ENCODE measurements around the gene KIF13A. TPM values are rescaled to one million over a fixed set of nuclear protein-coding genes. Genes with fewer than 3 reads are reported as not detected.
"Not testable (repeated sequence)": the region's sequence is repeated elsewhere in the genome, so short reads cannot be mapped to it uniquely, and the experiment has no call there.

KIF13A gene
- total RNA-seq, 2 donors from 2014 or later = 0.10 to 0.46 TPM

- Mint-ChIP-seq H3K27me3 (ENCODE audit: low read depth) (peaks cover 27% of the 10 kb centered on the region), H3K9me3 (no peaks in the 10 kb centered on the region), H3K4me1 (ENCODE audit: low read depth) (no peaks in the 10 kb centered on the region), H3K36me3 (ENCODE audit: insufficient read depth in 2 of 2) (no peaks in the 10 kb centered on the region), H3K4me3 (no peak overlapping the region), H3K27ac (no peak overlapping the region)
- ATAC-seq (replicated peaks in 1 of 2) = no peak
- no peak for DNase-seq
These were observed 57.0 kb downstream of the KIF13A start for GRCh38 chr6:17930321-17930993.

GRCh38 chr6:17928514-17929430 lies 58.7 kb downstream of the KIF13A start:
- Mint-ChIP-seq H3K27ac (no peak overlapping the region), H3K27me3 (ENCODE audit: low read depth) (peaks cover 43% of the 10 kb centered on the region), H3K36me3 (ENCODE audit: insufficient read depth in 2 of 2) (no peaks in the 10 kb centered on the region), H3K4me3 (no peak overlapping the region), H3K4me1 (ENCODE audit: low read depth) (no peaks in the 10 kb centered on the region), H3K9me3 (no peaks in the 10 kb centered on the region)
- no peak for ATAC-seq (replicated peaks in 1 of 2)
- no peak for DNase-seq

- ATAC-seq (replicated peaks in 1 of 2) (no peak), DNase-seq (no peak)
- Mint-ChIP-seq H3K9me3 (no peaks in the 10 kb centered on the region), H3K27me3 (ENCODE audit: low read depth) (peaks cover 48% of the 10 kb centered on the region), H3K36me3 (ENCODE audit: insufficient read depth in 2 of 2) (no peaks in the 10 kb centered on the region), H3K4me3 (no peak overlapping the region), H3K27ac (no peak overlapping the region), H3K4me1 (ENCODE audit: low read depth) (no peaks in the 10 kb centered on the region)
These were observed 59.7 kb downstream of the KIF13A start for GRCh38 chr6:17927705-17928104.

GRCh38 chr6:17923401-17923863 lies 64.0 kb downstream of the KIF13A start:
- no peak overlapping the region for H3K27ac Mint-ChIP-seq
- H3K9me3 Mint-ChIP-seq = no peaks in the 10 kb centered on the region
- H3K27me3 Mint-ChIP-seq (ENCODE audit: low read depth) = peaks cover 36% of the 10 kb centered on the region
- DNase-seq (no peak), ATAC-seq (replicated peaks in 1 of 2) (no peak)
- no peaks in the 10 kb centered on the region for H3K36me3 Mint-ChIP-seq (ENCODE audit: insufficient read depth in 2 of 2)
- H3K4me3 Mint-ChIP-seq = no peak overlapping the region
- H3K4me1 Mint-ChIP-seq (ENCODE audit: low read depth) = no peaks in the 10 kb centered on the region

- peaks cover 36% of the 10 kb centered on the region for H3K27me3 Mint-ChIP-seq (ENCODE audit: low read depth)
- H3K36me3 Mint-ChIP-seq (ENCODE audit: insufficient read depth in 2 of 2) = no peaks in the 10 kb centered on the region
- no peaks in the 10 kb centered on the region for H3K9me3 Mint-ChIP-seq
- DNase-seq (no peak), ATAC-seq (replicated peaks in 1 of 2) (no peak)
- H3K4me1 Mint-ChIP-seq (ENCODE audit: low read depth) = no peaks in the 10 kb centered on the region
- H3K27ac Mint-ChIP-seq = no peak overlapping the region
- no peak overlapping the region for H3K4me3 Mint-ChIP-seq
These were observed 66.0 kb downstream of the KIF13A start for GRCh38 chr6:17921454-17921853.

- Mint-ChIP-seq H3K4me1 (ENCODE audit: low read depth) (no peaks in the 10 kb centered on the region), H3K4me3 (no peak overlapping the region), H3K27ac (no peak overlapping the region), H3K9me3 (no peaks in the 10 kb centered on the region), H3K27me3 (ENCODE audit: low read depth) (peaks cover 29% of the 10 kb centered on the region), H3K36me3 (ENCODE audit: insufficient read depth in 2 of 2) (no peaks in the 10 kb centered on the region)
- ATAC-seq (replicated peaks in 1 of 2) = no peak
- no peak for DNase-seq
These were observed 67.9 kb downstream of the KIF13A start for GRCh38 chr6:17919496-17919895.

GRCh38 chr6:17917837-17918763 lies 69.3 kb downstream of the KIF13A start:
- Mint-ChIP-seq H3K27me3 (ENCODE audit: low read depth) (peaks cover 16% of the 10 kb centered on the region), H3K9me3 (no peaks in the 10 kb centered on the region), H3K27ac (no peak overlapping the region), H3K36me3 (ENCODE audit: insufficient read depth in 2 of 2) (no peaks in the 10 kb centered on the region), H3K4me3 (no peak overlapping the region), H3K4me1 (ENCODE audit: low read depth) (no peaks in the 10 kb centered on the region)
- DNase-seq = no peak
- ATAC-seq (replicated peaks in 1 of 2) = no peak

GRCh38 chr6:17914651-17915050 lies 72.8 kb downstream of the KIF13A start:
- Mint-ChIP-seq H3K9me3 (no peaks in the 10 kb centered on the region), H3K27me3 (ENCODE audit: low read depth) (peaks cover 8% of the 10 kb centered on the region), H3K36me3 (ENCODE audit: insufficient read depth in 2 of 2) (no peaks in the 10 kb centered on the region), H3K4me3 (no peak overlapping the region), H3K4me1 (ENCODE audit: low read depth) (no peaks in the 10 kb centered on the region), H3K27ac (no peak overlapping the region)
- DNase-seq (no peak), ATAC-seq (replicated peaks in 1 of 2) (no peak)

GRCh38 chr6:17912521-17912920 lies 74.9 kb downstream of the KIF13A start:
- ATAC-seq (replicated peaks in 1 of 2) (no peak), DNase-seq (no peak)
- H3K27ac Mint-ChIP-seq = no peak overlapping the region
- H3K9me3 Mint-ChIP-seq = no peaks in the 10 kb centered on the region
- H3K4me3 Mint-ChIP-seq = no peak overlapping the region
- H3K4me1 Mint-ChIP-seq (ENCODE audit: low read depth) = peaks cover 5% of the 10 kb centered on the region
- no peaks in the 10 kb centered on the region for H3K36me3 Mint-ChIP-seq (ENCODE audit: insufficient read depth in 2 of 2)
- H3K27me3 Mint-ChIP-seq (ENCODE audit: low read depth) = peaks cover 18% of the 10 kb centered on the region

- not testable (repeated sequence) for DNase-seq; H3K36me3 Mint-ChIP-seq (ENCODE audit: insufficient read depth in 2 of 2); H3K27ac Mint-ChIP-seq; ATAC-seq (replicated peaks in 1 of 2); H3K9me3 Mint-ChIP-seq; H3K4me3 Mint-ChIP-seq
- Mint-ChIP-seq H3K27me3 (ENCODE audit: low read depth) (peaks cover 27% of the 10 kb centered on the region), H3K4me1 (ENCODE audit: low read depth) (peaks cover 10% of the 10 kb centered on the region)
These were observed 75.8 kb downstream of the KIF13A start for GRCh38 chr6:17911656-17912055.

GRCh38 chr6:17910189-17910588 lies 77.2 kb downstream of the KIF13A start:
- no peak for DNase-seq
- Mint-ChIP-seq H3K4me3 (no peak overlapping the region), H3K27ac (no peak overlapping the region), H3K36me3 (ENCODE audit: insufficient read depth in 2 of 2) (no peaks in the 10 kb centered on the region), H3K4me1 (ENCODE audit: low read depth) (peaks cover 10% of the 10 kb centered on the region), H3K27me3 (ENCODE audit: low read depth) (peaks cover 37% of the 10 kb centered on the region), H3K9me3 (no peaks in the 10 kb centered on the region)
- no peak for ATAC-seq (replicated peaks in 1 of 2)

- ATAC-seq (replicated peaks in 1 of 2) (no peak), DNase-seq (no peak)
- H3K4me1 Mint-ChIP-seq (ENCODE audit: low read depth) = peaks cover 10% of the 10 kb centered on the region
- H3K27ac Mint-ChIP-seq = no peak overlapping the region
- peaks cover 40% of the 10 kb centered on the region for H3K27me3 Mint-ChIP-seq (ENCODE audit: low read depth)
- no peaks in the 10 kb centered on the region for H3K9me3 Mint-ChIP-seq
- no peak overlapping the region for H3K4me3 Mint-ChIP-seq
- no peaks in the 10 kb centered on the region for H3K36me3 Mint-ChIP-seq (ENCODE audit: insufficient read depth in 2 of 2)
These were observed 78.6 kb downstream of the KIF13A start for GRCh38 chr6:17908831-17909230.
